Putamen (tissue), 1 donor: ENCODE data around the gene INHBB.

Experiments
- DNase-seq: peaks from one replicate; pipeline ENCODE4 v3.0.0-alpha.2; 2016; ENCODE audit warnings: low spot score

The INHBB gene

DNA sequence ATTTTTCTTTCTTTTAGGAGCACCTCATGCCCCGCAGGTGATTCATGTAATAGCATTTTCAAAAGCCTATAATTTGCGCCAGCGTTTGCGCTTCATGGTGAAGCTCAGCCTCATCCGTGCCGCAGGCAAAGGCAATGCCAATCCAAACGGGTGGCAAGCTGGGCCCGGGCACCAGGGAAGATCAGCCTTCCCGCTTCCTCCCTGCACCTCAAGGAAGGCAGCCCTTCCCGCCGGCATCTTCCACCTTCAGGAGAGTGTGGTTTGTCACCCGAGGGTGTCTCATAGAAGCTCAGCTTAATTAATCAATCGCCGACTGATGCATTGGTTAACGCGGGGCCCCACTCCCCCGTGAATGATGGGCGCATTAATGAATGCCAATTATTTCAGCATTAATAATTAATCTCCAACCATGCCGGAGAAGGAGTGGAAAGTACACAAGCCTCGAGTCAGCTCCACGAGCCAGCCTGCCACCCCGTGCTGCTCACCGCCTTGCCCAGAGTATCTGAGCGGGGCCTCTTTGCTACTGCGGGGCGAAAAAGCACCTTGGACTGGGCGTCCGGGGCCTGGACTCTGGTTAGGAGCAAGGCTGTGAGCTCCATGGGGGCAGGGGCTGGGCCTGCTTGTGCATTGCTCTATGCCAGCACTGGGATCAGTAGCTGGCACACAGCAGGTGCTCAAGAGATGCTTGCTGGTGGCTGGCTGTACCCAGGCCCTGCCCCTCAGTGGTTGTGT, 13.0 kb downstream of the INHBB start:
- DNase-seq: no peak

DNA sequence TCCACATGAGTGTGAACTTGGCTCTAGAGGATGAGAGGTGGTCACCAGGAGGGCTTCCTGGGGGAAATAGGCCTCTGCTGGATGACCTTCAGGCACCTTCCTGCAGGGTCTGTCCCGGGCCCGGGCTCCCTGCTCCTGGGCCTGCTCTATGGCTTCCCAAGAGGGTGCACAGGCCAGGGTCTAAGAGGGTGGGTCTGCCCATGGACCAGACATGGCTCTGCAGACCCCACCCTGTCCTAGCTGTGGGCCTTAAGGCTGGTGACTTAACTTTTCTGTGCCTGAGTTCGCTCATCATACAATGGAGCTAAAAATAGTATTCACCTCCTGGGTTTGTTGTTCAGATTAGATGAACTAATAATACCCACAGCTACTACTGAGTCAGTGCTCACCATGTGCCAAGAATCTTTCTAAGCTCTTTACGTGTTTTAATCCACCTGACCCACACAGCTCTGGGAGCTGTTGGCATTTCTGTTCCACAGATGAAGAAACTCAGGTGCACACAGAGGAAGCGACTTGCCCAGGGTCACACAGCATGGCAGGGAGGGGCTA, 14.4 kb downstream of the INHBB start:
- no peak for DNase-seq

- no peak for DNase-seq
Observed at GRCh38 chr2:120362926-120363325, 17.0 kb downstream of the INHBB start.

DNA sequence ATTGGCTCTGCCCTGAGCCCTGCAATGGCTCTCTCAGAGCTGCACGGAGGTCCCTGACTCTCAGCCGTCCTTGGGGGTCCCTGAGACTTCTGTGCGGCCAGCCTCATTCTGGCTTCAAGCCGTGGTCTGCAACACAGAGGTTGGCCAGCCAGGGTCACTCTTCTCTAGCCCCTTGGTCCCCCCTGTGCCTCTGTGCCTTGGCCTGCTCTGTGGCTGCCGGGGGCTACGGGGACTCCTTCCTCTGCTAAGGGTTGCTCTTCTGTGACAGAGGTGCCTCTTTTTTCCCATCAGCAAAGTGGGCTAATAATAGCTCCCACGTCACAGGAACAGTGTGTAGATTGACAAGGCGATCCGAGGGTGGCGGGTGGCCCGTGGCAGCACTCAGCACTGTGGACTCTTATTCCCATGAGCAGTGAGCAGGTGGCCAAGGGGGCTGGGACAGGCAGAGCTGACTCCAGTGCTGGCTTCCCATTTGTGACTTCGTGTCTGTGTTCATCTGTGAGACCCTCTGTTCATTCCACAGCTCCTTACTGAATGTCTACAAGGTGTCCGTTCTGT, 19.4 kb downstream of the INHBB start:
- DNase-seq: no peak

DNA sequence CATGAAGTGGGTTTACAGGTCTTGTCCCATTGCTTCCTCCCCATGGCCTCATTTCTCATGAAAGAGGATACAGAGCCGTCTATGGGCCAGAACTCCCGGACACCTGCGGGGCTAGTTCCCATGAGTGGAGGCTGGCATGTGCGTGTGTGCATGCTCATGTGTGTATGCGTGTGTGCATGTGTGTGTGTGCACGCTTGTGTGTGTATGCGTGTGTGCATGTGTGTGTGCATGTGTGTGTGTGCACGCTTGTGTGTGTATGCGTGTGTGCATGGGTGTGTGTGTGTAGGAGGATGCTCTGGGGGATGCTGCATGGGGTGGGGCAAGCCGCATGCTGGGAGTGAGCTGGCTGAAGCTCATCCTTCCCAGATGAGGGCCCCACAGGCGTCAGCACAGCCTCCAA, 20.8 kb downstream of the INHBB start:
- no peak for DNase-seq

DNA sequence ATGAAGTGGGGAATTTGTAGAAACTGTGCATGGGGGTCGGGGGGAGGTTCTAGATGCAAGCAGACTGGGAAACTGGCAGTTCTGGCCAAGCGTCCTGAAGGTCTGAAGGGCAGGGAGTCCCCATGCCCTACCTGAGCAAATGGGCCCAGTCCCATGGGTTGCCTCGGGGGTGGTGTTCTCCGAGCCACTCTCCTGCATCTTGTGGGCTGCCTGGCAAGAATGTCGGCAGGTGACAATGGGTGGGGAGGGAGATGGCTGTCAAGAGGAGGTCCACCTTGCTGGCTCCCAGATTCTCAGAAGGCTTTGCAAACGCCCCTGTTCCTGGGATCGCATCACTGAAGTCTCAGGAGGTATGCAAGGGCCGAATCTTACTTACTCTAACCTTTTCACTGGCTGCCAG, 21.3 kb downstream of the INHBB start:
- no peak for DNase-seq

DNA sequence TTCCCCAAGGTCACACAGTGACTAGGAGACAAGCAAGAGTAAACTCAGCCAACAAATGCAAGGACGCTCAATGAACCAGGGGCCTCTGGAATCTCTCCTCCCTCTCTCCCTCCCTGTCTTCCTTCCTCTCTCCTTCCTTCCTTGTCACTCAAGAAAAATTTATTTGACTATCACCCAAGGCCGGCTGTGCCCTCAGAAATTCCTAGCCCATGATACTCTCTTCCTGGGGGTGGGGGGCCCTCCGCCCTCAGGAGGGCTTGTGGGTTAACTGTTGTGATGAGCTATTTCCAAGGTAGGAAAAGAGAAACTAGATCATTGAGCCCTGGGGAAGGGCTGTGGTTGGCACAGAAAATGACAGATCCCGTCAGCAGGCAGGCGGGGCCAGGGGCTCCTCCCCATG, 21.7 kb downstream of the INHBB start:
- no peak for DNase-seq

GRCh38 chr2:120368086-120368485, 22.1 kb downstream of the INHBB start:
- no peak for DNase-seq

GRCh38 chr2:120369250-120369649, 23.3 kb downstream of the INHBB start:
- DNase-seq: no peak

GRCh38 chr2:120371969-120372625, 26.2 kb downstream of the INHBB start:
- DNase-seq: no peak

GRCh38 chr2:120372816-120373215, 26.9 kb downstream of the INHBB start:
- DNase-seq: no peak

GRCh38 chr2:120373424-120373823, 27.5 kb downstream of the INHBB start:
- no peak for DNase-seq

GRCh38 chr2:120374821-120375220, 28.9 kb downstream of the INHBB start:
- no peak for DNase-seq

- DNase-seq: no peak
Observed at GRCh38 chr2:120375251-120376020, 29.5 kb downstream of the INHBB start.

DNA sequence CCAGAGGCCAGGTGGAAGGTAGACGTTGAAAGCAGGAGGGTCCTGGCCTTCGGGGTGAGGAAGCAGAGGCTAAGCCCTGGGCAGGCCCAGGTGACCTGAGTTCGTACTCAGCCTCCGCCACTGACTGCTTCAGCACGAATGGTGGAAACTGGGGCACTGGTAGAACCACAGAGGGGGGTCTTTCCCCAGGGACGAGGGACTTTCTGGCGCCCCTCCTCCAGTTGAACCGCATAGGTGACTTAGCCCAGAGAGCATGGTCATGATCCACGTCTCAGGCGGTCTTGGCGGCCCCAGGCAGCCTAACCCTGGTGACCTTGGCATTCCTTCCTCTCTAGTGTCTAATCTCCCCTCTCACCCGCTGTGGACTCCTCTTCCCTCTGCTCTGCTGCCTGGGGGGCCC, 30.2 kb downstream of the INHBB start:
- DNase-seq: no peak

GRCh38 chr2:120376679-120377640, 31.0 kb downstream of the INHBB start:
- no peak for DNase-seq

DNA sequence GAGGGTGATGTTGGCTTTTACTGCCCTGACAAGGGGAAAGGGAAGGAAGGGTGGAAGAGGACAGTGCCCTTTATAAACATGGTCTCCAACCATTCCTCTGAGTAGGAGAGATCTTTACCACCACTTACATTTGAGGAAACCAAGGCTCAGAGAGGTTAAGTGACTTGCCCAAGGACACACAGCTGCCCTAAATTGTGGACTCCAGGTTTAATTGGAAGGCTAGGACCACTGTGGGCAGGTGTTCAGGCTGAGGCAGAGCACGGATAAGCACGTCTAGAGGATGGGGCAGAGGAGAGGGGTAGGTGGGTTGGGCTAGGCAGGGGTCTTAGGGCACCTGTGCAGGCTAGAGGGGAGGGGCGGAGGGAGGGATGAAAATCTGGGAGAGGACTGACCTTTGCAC, 32.7 kb downstream of the INHBB start:
- DNase-seq: no peak

DNA sequence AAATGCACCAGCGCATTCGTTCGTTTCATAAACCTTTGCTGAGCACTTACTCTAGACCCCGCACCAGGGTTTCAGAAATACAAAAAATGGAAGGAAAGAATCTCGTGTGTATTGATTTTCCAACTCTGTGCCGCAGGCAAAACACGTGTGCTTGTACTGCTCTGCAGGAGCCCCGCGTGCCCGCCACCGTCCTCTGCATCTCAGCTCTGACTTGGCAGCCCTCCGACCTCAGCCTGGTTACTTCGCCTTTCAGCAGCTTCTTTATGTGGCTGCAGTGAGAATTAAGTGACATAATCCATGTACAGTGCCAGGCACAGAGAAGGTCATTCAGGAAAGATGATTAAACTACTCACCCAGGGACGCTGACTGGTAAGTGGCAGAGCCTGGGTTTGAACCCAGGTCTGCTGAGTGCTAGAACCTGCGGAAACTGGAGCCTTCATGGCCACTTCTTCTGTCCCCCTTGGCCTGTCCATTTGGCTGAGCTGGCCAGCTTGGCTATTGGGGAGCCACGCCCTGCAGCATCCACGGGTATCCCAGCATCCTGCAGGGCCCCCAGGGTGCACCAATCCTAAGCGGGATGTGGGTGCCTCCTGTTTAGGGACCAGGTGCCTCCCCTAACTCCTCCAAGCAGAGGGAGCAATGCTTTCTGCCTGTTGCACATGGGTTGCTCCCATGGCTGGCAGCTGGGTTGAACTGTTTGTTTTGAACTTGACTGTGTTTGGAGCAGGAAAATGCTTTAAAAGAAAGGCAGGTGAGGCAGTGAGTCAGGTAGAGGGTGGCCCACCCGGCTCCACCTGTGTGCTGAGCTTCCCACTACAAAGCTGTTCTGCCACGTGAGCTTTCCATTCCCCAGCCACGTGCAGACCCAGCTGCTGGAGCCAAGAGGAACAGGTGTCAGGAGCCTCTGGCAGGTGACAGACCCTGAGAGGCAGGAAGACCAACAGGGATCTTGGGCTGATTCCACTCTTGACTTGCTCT, 34.3 kb downstream of the INHBB start:
- no peak for DNase-seq

- no peak for DNase-seq
Observed at GRCh38 chr2:120381192-120381591, 35.3 kb downstream of the INHBB start.

- no peak for DNase-seq
Observed at GRCh38 chr2:120381661-120382060, 35.7 kb downstream of the INHBB start.
